Measurements from ENCODE around the gene DGKH. TPM values are rescaled to one million over a fixed set of nuclear protein-coding genes. Genes with fewer than 3 reads are reported as not detected.

Gene DGKH
- total and polyA plus RNA-seq, 2 experiments from 2014 or later = 3.6 to 7.2 TPM

GRCh38 chr13:42110410-42111155, 62.1 kb downstream of the DGKH start:
- Histone ChIP-seq H3K4me1 (ENCODE audit: insufficient read depth) (no peaks in the 10 kb centered on the region), H3K9me2 (replicated peaks; ENCODE audit: insufficient read depth) (no peaks in the 10 kb centered on the region), H3K27ac (no peak overlapping the region), H2AFZ (no peak overlapping the region), H3K27me3 (no peaks in the 10 kb centered on the region), H3K4me2 (no peak overlapping the region), H3K36me3 (replicated peaks; ENCODE audit: insufficient read depth, low read depth) (no peaks in the 10 kb centered on the region), H3K79me2 (no peaks in the 10 kb centered on the region), H3K4me3 (no peak overlapping the region), H3K9me3 (ENCODE audit: low read depth) (no peaks in the 10 kb centered on the region), H4K20me1 (ENCODE audit: insufficient read depth, poor library complexity, severe bottlenecking) (no peaks in the 10 kb centered on the region)
- 26% methylated on average over 7 of the region's 7 CpGs for WGBS (ENCODE audit: low lambda C conversion rate, missing lambda C conversion rate)
- peak; percentile 76 for DNase-seq (ENCODE audit: low spot score)
- TF ChIP-seq CTCF (IDR thresholded peaks at IDR 0.05; ENCODE audit: poor library complexity) (peak; percentile 80), EZH2phosphoT487 (IDR thresholded peaks at IDR 0.05; ENCODE audit: low read depth, severe bottlenecking, unreplicated experiment) (no peak)

- no peak overlapping the region for H2AFZ ChIP-seq
- no peak for DNase-seq (ENCODE audit: low spot score)
- no peaks in the 10 kb centered on the region for H4K20me1 ChIP-seq (ENCODE audit: insufficient read depth, poor library complexity, severe bottlenecking)
- no peaks in the 10 kb centered on the region for H3K9me3 ChIP-seq (ENCODE audit: low read depth)
- H3K27ac ChIP-seq = no peak overlapping the region
- no peaks in the 10 kb centered on the region for H3K36me3 ChIP-seq (replicated peaks; ENCODE audit: insufficient read depth, low read depth)
- no peak for TF ChIP-seq EZH2 (IDR thresholded peaks at IDR 0.05; ENCODE audit: borderline replicate concordance)
- TF ChIP-seq CTCF (IDR thresholded peaks at IDR 0.05; ENCODE audit: poor library complexity) = no peak
- no peak for TF ChIP-seq EZH2phosphoT487 (IDR thresholded peaks at IDR 0.05; ENCODE audit: low read depth, severe bottlenecking, unreplicated experiment)
- H3K4me3 ChIP-seq = no peak overlapping the region
- no peaks in the 10 kb centered on the region for H3K9me2 ChIP-seq (replicated peaks; ENCODE audit: insufficient read depth)
- no peaks in the 10 kb centered on the region for H3K27me3 ChIP-seq
- H3K79me2 ChIP-seq = peaks cover 4% of the 10 kb centered on the region
- H3K4me2 ChIP-seq = no peak overlapping the region
- no peaks in the 10 kb centered on the region for H3K4me1 ChIP-seq (ENCODE audit: insufficient read depth)
- WGBS (ENCODE audit: low lambda C conversion rate, missing lambda C conversion rate) = 65% methylated on average over 4 of the region's 4 CpGs
Observed at GRCh38 chr13:42112864-42113263, 64.4 kb downstream of the DGKH start.

- Histone ChIP-seq H3K4me1 (ENCODE audit: insufficient read depth) (no peaks in the 10 kb centered on the region), H2AFZ (no peak overlapping the region), H3K9me2 (replicated peaks; ENCODE audit: insufficient read depth) (no peaks in the 10 kb centered on the region), H3K9me3 (ENCODE audit: low read depth) (no peaks in the 10 kb centered on the region), H3K4me2 (no peak overlapping the region), H4K20me1 (ENCODE audit: insufficient read depth, poor library complexity, severe bottlenecking) (no peaks in the 10 kb centered on the region), H3K4me3 (no peak overlapping the region), H3K27ac (no peak overlapping the region), H3K36me3 (replicated peaks; ENCODE audit: insufficient read depth, low read depth) (no peaks in the 10 kb centered on the region), H3K27me3 (no peaks in the 10 kb centered on the region), H3K79me2 (peaks cover 4% of the 10 kb centered on the region)
- 62% methylated on average over 5 of the region's 5 CpGs for WGBS (ENCODE audit: low lambda C conversion rate, missing lambda C conversion rate)
- DNase-seq (ENCODE audit: low spot score) = no peak
- no peak for TF ChIP-seq CTCF (IDR thresholded peaks at IDR 0.05; ENCODE audit: poor library complexity)
- no peak for TF ChIP-seq EZH2 (IDR thresholded peaks at IDR 0.05; ENCODE audit: borderline replicate concordance)
- TF ChIP-seq EZH2phosphoT487 (IDR thresholded peaks at IDR 0.05; ENCODE audit: low read depth, severe bottlenecking, unreplicated experiment) = no peak
Observed at GRCh38 chr13:42113478-42113877, 65.0 kb downstream of the DGKH start.
